Measurements from ENCODE around the gene SCLY. TPM values are rescaled to one million over a fixed set of nuclear protein-coding genes. Genes with fewer than 3 reads are reported as not detected.

Gene SCLY
- total and polyA plus RNA-seq, 2 donors (not counting 1 experiment from before 2014, with no cell fraction given), result 5.3 to 16.5 TPM

DNA sequence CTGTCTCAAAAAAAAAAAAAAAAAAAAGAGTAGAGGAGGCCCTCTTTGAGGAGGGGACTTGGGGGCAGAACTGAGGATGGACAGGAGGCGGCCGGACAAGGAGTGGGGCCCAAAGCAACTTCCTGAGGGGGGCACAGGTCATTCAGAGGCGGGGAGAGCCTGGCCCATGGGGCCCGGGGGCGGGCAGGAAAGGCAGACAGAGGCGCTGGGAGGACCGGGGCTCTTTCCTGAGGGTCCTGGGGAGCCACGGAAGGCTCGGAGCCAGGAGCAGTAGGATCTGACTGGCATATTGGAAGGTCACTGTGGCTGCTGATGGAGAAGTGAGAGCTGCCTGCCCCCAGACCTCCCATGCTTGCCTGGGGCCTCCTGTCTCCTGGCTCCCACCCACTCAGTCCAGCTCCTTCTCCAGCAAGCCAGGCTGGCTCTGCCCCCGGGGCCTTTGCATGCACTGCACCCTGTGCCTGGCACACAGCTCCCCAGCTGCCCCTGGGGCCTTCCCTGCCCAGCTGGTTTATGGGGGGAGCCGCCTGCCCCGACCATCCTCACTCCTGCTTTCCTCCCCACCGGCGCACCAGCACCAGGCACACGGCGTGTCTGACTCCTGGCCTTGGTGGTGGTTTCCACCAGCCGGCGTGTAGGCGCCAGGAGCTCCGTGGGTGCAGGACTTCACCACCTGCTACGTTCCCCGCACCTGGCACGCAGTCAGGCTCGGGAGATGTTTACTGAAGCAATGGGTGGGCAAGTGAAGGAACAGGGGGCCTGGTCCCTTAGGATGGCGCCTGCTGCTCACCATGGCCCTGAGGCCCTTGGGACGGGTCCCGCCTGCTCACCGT lies 44.9 kb downstream of the SCLY start:
- Histone ChIP-seq H2AFZ (ENCODE audit: low read length) (no peak overlapping the region), H4K20me1 (ENCODE audit: control insufficient read depth, extremely low read depth, insufficient read depth, low read length) (no peaks in the 10 kb centered on the region), H3K27me3 (ENCODE audit: control insufficient read depth, insufficient read depth, low read length) (no peaks in the 10 kb centered on the region), H3K4me3 (replicated peaks in 1 of 4; ENCODE audit: control extremely low read depth in 1 of 4, insufficient read depth in 1 of 4, low read depth in 3 of 4, low read length in 4 of 4) (no peak overlapping the region), H3K4me2 (ENCODE audit: extremely low read depth, insufficient read depth, low read length) (no peak overlapping the region), H3K27ac (ENCODE audit: insufficient read depth, low read length) (no peak overlapping the region), H3K79me2 (ENCODE audit: control insufficient read depth, insufficient read depth, low read length) (no peaks in the 10 kb centered on the region), H3K9me3 (ENCODE audit: control insufficient read depth, insufficient read depth, low read depth, low read length) (no peaks in the 10 kb centered on the region), H3K9ac (ENCODE audit: insufficient read depth, low read length) (no peak overlapping the region), H3K4me1 (ENCODE audit: control insufficient read depth, extremely low read depth, insufficient read depth, low read length) (no peaks in the 10 kb centered on the region), H3K36me3 (ENCODE audit: control insufficient read depth, insufficient read depth, low read length) (no peaks in the 10 kb centered on the region)
- TF ChIP-seq EZH2 (IDR thresholded peaks at IDR 0.05; ENCODE audit: low read length, missing control alignments), result no peak
- TF ChIP-seq, protein P1, sequence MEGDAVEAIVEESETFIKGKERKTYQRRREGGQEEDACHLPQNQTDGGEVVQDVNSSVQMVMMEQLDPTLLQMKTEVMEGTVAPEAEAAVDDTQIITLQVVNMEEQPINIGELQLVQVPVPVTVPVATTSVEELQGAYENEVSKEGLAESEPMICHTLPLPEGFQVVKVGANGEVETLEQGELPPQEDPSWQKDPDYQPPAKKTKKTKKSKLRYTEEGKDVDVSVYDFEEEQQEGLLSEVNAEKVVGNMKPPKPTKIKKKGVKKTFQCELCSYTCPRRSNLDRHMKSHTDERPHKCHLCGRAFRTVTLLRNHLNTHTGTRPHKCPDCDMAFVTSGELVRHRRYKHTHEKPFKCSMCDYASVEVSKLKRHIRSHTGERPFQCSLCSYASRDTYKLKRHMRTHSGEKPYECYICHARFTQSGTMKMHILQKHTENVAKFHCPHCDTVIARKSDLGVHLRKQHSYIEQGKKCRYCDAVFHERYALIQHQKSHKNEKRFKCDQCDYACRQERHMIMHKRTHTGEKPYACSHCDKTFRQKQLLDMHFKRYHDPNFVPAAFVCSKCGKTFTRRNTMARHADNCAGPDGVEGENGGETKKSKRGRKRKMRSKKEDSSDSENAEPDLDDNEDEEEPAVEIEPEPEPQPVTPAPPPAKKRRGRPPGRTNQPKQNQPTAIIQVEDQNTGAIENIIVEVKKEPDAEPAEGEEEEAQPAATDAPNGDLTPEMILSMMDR (conservative IDR thresholded peaks at IDR 0.05 in 1 of 2, IDR thresholded peaks at IDR 0.05 in 1 of 2; ENCODE audit: low read depth in 1 of 2, low read length in 2 of 2), result no peak
- DNase-seq (ENCODE audit: low read depth in 2 of 2), result no peak

DNA sequence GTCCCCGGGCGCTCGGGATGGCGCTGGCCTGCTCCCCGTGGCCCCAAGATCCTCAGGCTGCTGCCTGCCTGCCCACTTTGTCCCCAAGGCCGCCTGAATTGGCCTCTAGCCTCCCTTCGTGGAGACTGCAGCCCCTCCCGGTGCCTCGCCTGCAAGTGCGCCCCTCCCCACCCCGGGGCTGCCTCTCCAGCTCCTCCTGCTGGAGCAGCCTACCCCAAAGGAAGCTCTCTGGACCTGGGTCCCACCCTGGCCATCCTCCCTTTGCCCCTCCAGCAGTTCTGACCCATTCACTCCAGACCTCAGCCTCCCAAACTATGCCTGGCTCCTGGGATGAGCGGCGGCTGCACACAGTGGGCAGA lies 45.5 kb downstream of the SCLY start:
- no peaks in the 10 kb centered on the region for H4K20me1 ChIP-seq (ENCODE audit: control insufficient read depth, extremely low read depth, insufficient read depth, low read length)

DNA sequence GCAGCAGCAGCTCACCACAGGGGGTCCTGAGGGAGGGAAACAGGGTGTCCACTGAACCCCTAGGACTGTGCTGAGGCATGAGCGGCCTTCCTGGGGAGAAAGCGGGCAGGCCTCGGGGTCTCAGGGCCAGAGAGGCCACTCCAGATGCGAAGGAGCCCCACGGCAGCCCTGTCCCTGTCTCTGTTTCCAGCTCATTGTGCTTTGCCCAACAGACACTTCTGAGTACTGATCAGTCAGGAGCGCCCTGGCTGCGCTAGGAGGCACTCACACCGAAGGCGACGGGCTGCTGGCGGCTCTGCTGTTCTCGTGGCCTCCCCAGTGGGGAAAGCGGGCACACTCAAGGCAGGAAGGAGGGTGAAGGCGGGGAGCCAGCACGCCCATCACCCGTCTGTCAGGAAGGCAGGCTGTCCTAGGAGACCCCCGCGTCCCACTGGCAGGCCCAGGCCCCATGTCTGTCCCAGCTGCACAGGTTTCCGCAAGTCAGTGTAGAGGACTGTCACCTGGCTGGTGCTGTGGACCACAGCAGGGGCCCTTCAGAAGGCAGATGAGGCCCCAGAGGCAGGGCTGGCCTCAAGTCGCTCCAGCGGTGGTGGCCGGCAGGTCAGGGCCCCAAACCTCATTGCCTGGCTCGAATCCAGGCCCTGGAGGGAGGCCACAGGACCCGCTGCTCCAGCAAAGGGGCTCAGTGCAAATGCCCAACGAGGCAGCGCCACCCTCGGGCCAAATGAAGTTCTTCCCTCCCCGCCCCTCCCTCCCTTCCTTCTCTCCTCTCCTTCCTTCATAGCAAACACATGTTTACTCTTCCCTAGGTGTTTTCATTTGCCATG lies 46.1 kb downstream of the SCLY start:
- Histone ChIP-seq H3K36me3 (ENCODE audit: control insufficient read depth, insufficient read depth, low read length) (no peaks in the 10 kb centered on the region), H3K27me3 (ENCODE audit: control insufficient read depth, insufficient read depth, low read length) (no peaks in the 10 kb centered on the region), H3K4me2 (ENCODE audit: extremely low read depth, insufficient read depth, low read length) (no peak overlapping the region), H3K27ac (ENCODE audit: insufficient read depth, low read length) (no peak overlapping the region), H3K4me3 (replicated peaks in 1 of 4; ENCODE audit: control extremely low read depth in 1 of 4, insufficient read depth in 1 of 4, low read depth in 3 of 4, low read length in 4 of 4) (no peak overlapping the region), H3K79me2 (ENCODE audit: control insufficient read depth, insufficient read depth, low read length) (no peaks in the 10 kb centered on the region), H3K4me1 (ENCODE audit: control insufficient read depth, extremely low read depth, insufficient read depth, low read length) (no peaks in the 10 kb centered on the region), H3K9ac (ENCODE audit: insufficient read depth, low read length) (no peak overlapping the region), H4K20me1 (ENCODE audit: control insufficient read depth, extremely low read depth, insufficient read depth, low read length) (no peaks in the 10 kb centered on the region), H3K9me3 (ENCODE audit: control insufficient read depth, insufficient read depth, low read depth, low read length) (no peaks in the 10 kb centered on the region), H2AFZ (ENCODE audit: low read length) (no peak overlapping the region)
- peak in 1 of 2 donors; percentile 6 for DNase-seq (ENCODE audit: low read depth in 2 of 2)
- TF ChIP-seq, protein P1 (conservative IDR thresholded peaks at IDR 0.05 in 1 of 2, IDR thresholded peaks at IDR 0.05 in 1 of 2; ENCODE audit: low read depth in 1 of 2, low read length in 2 of 2), result no peak
- no peak for TF ChIP-seq EZH2 (IDR thresholded peaks at IDR 0.05; ENCODE audit: low read length, missing control alignments)

More for the DNA sequence above, 45.5 kb downstream of the SCLY start:
- no peaks in the 10 kb centered on the region for H3K9me3 ChIP-seq (ENCODE audit: control insufficient read depth, insufficient read depth, low read depth, low read length)
- H3K4me2 ChIP-seq (ENCODE audit: extremely low read depth, insufficient read depth, low read length), result no peak overlapping the region
- H3K4me1 ChIP-seq (ENCODE audit: control insufficient read depth, extremely low read depth, insufficient read depth, low read length), result no peaks in the 10 kb centered on the region
- H3K4me3 ChIP-seq (replicated peaks in 1 of 4; ENCODE audit: control extremely low read depth in 1 of 4, insufficient read depth in 1 of 4, low read depth in 3 of 4, low read length in 4 of 4), result no peak overlapping the region
- no peak overlapping the region for H3K27ac ChIP-seq (ENCODE audit: insufficient read depth, low read length)
- H3K36me3 ChIP-seq (ENCODE audit: control insufficient read depth, insufficient read depth, low read length), result no peaks in the 10 kb centered on the region
- H3K79me2 ChIP-seq (ENCODE audit: control insufficient read depth, insufficient read depth, low read length), result no peaks in the 10 kb centered on the region
- no peak overlapping the region for H3K9ac ChIP-seq (ENCODE audit: insufficient read depth, low read length)
- no peak for TF ChIP-seq EZH2 (IDR thresholded peaks at IDR 0.05; ENCODE audit: low read length, missing control alignments)
- TF ChIP-seq, protein P1 (conservative IDR thresholded peaks at IDR 0.05 in 1 of 2, IDR thresholded peaks at IDR 0.05 in 1 of 2; ENCODE audit: low read depth in 1 of 2, low read length in 2 of 2), result peak in 1 of 2 donors; percentile 9
- no peak for DNase-seq (ENCODE audit: low read depth in 2 of 2)
- H3K27me3 ChIP-seq (ENCODE audit: control insufficient read depth, insufficient read depth, low read length), result no peaks in the 10 kb centered on the region
- no peak overlapping the region for H2AFZ ChIP-seq (ENCODE audit: low read length)
